ENCODE results near the gene GPR18. TPM values are rescaled to one million over a fixed set of nuclear protein-coding genes. Genes with fewer than 3 reads are reported as not detected.

GPR18 gene
- total RNA-seq, 1 experiment from 2014 or later, result not detected

GRCh38 chr13:99264051-99264450 lies 5.9 kb upstream of the GPR18 start:
- Mint-ChIP-seq H3K27me3 (ENCODE audit: low read depth) (no peaks in the 10 kb centered on the region; the same call in 1 of the 2 replicates), H3K27ac (peak overlapping the region in 1 of 3 experiments; percentile 60; a peak in 2 of 7 replicates), H3K4me3 (no peak overlapping the region; a peak in 1 of 5 replicates), H3K9me3 (no peaks in the 10 kb centered on the region), H3K4me1 (peaks cover 3 to 7% of the 10 kb centered on the region in 2 experiments; a peak in 2 of 4 replicates), H3K36me3 (ENCODE audit: insufficient read depth in 1 of 3, low read depth in 3 of 3) (peaks cover 0 to 3% (median 2%) of the 10 kb centered on the region in 3 experiments; a peak in 3 of 7 replicates)
- no peak for DNase-seq
- Histone ChIP-seq H3K18ac (ENCODE audit: insufficient read length, low read depth, low read length) (no peak overlapping the region), H2AK5ac (ENCODE audit: insufficient read length, low read length) (no peak overlapping the region), H2BK20ac (ENCODE audit: low read depth, low read length, poor library complexity, severe bottlenecking) (no peak overlapping the region), H2AFZ (ENCODE audit: low read length) (no peak overlapping the region), H4K20me1 (ENCODE audit: control insufficient read depth, insufficient read depth, insufficient read length) (no peaks in the 10 kb centered on the region), H3K56ac (ENCODE audit: insufficient read length, low read depth, low read length) (no peak overlapping the region), H2BK15ac (ENCODE audit: low read depth, low read length) (no peak overlapping the region), H3K23me2 (ENCODE audit: insufficient read length, low read depth, low read length, poor library complexity, severe bottlenecking) (no peaks in the 10 kb centered on the region), H3K23ac (ENCODE audit: insufficient read length, low read depth, low read length) (no peak overlapping the region), H4K8ac (replicated peaks; ENCODE audit: insufficient read length, low read depth, low read length) (no peak overlapping the region), H3K14ac (ENCODE audit: insufficient read depth, low read length) (no peak overlapping the region), H2BK12ac (ENCODE audit: insufficient read length, low read depth, low read length) (no peak overlapping the region), H3K9me3 (ENCODE audit: control insufficient read depth, low read depth, low read length) (no peaks in the 10 kb centered on the region), H3K27me3 (ENCODE audit: insufficient read depth, low read length) (no peaks in the 10 kb centered on the region), H3K4ac (ENCODE audit: low read depth, low read length) (no peak overlapping the region), H3K9ac (ENCODE audit: extremely low read depth, insufficient read length, low read length) (no peak overlapping the region), H3K79me1 (ENCODE audit: insufficient read depth, low read depth, low read length, poor library complexity, severe bottlenecking) (no peaks in the 10 kb centered on the region), H4K91ac (ENCODE audit: insufficient read length, low read depth, low read length) (no peak overlapping the region), H2BK5ac (ENCODE audit: insufficient read length, low read length) (no peak overlapping the region), H2BK120ac (ENCODE audit: low read depth, low read length, poor library complexity, severe bottlenecking) (no peak overlapping the region), H3K4me1 (ENCODE audit: insufficient read depth, low read length) (no peaks in the 10 kb centered on the region), H4K5ac (ENCODE audit: insufficient read length, low read depth, low read length) (no peak overlapping the region), H3T11ph (ENCODE audit: low read length) (no peak overlapping the region), H3K79me2 (ENCODE audit: insufficient read depth, low read length) (no peaks in the 10 kb centered on the region), H3K4me2 (ENCODE audit: insufficient read depth, insufficient read length, low read length) (no peak overlapping the region), H3K27ac (ENCODE audit: insufficient read length, low read depth, low read length) (no peak overlapping the region)
- TF ChIP-seq CTCF (conservative IDR thresholded peaks at IDR 0.05), result no peak
- WGBS (ENCODE audit: extremely low coverage, insufficient read length, low lambda C conversion rate), result no CpG with 5 or more reads among the region's 1 CpG

All from H9 (cell line).